Activated CD4-positive, CD25-positive, alpha-beta regulatory T cell treated with anti-CD3 and anti-CD28 coated beads, Interleukin-2, amount 50 U/mL, for 72 hours (primary cell): ENCODE results near the gene SLA2.

Experiments used
- DNase-seq: peaks from one replicate; pipeline ENCODE4 v3.0.0; 2021

Gene SLA2

DNA sequence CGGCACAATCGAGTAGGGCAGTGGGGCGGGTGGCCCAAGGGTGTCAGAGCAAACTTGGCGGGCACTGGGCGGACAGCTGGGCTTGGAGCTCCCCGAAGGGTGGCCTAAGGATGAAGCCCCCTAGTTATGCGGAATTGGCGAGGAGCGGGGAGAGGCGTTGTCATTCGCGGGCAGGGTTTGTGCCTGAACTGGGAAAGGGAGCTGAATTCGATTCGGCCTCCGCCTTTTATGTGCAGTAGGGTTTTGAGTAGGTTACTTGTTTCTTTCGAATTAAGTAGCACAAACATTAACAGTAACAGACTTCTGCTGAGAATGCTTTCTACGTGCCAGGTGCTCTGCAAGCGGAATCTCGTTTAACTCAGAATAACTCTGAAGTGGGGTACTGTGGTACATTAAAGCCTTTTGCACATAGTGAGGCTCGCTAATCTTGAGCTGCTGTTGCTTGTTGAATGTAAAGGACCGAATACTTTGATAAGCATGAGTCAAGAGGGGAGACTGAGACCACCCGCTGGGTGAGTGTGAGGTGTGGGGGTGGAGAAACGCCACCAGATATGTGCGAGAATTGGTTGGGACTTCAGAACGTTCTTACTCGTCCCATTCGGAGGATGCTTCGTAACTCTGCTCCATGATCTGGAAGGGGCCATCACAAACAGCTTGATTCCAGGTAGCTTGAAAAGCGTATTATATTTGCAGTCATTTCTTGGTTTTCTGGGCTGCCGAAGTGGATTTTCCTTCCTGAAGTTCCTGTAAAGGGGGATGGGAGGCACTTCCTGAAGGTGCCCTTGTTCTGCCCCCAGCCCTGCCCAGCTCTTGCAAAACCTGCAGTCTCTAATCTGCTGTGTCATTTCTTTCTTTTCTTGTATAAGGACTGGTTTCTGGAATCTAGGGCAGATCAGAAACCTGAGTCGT lies 39.6 kb downstream of the SLA2 start:
- no peak for DNase-seq

DNA sequence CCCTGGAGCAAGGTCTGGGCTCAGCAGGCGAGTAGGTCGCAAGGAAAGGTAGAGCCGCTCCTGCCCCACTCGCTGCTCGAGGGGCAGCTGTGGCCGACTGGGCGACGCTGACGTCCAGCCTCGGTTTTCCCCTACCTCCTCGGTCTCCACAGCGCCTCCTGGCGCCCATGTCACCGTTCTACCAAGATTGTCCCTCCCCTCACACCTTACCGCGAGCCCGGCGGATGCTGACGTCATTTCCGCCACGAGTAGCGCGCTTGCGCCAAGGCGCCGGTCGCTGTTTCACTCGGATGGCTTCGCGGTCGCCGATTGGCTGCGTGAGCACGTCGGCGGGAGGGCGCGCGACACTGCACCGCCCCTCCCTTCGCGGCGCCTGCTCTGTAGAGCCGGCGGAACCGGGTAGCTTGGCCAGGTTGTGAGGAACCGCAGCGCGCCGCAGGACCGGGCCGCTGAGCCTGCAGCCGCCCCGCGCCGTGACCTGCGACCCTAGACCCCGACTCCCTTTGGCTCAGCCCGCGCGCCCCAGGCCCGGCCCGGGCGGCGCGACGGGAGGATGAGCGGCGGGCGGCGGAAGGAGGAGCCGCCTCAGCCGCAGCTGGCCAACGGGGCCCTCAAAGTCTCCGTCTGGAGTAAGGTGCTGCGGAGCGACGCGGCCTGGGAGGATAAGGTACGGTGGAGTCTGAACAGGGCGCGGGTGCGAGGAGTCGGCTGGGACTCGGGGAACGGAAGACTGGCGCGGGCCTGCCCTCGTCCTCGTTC lies 40.4 kb downstream of the SLA2 start, which contains the start of gene RAB5IF:
Gene RAB5IF, plus strand, starts transcription at position 381 of the 759 bp plus-strand sequence. Its CDS starts 173 bp downstream, at position 554.
- peak; percentile 99 for DNase-seq

DNA sequence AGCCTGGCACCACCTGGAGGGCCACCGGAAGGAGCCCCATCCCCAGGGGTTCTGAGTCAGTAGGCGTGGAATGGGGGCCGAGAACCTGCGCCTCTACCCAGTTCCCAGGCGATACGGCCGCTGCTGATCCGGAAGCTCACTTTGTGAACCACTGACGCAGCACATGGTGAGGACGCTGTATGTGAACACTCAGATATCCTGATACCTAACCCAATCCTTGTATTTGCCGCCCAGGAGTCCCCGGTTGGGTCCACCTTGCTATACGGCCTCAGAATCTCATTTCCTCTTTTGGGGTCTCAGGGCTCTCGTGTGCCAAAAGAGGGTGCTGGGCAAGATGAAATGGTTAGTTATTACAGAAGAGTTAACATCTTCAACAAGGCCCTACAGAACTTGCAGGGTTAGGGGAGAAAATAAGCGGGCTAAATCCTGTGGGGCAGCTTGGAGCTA lies 41.0 kb downstream of the SLA2 start:
- peak; percentile 58 for DNase-seq

DNA sequence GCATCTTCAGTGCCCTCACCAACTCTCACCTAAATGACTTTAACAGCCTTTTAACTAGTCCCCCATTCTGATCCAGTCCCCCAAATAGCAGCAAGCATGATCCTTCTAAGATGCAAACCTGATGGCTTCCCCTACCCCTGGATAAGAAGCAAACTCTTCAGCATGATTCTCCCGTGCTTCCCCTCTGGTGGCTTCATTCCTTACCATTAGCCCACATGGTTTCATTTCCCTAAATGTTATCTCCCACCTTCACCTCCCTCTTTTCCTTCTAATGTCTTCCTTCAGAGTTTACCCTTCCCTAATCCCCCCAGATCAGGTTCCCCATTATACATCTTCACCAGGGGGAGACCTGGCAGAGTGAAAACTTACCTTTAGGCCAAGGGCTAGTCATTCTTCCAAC lies 44.5 kb downstream of the SLA2 start:
- DNase-seq = no peak

DNA sequence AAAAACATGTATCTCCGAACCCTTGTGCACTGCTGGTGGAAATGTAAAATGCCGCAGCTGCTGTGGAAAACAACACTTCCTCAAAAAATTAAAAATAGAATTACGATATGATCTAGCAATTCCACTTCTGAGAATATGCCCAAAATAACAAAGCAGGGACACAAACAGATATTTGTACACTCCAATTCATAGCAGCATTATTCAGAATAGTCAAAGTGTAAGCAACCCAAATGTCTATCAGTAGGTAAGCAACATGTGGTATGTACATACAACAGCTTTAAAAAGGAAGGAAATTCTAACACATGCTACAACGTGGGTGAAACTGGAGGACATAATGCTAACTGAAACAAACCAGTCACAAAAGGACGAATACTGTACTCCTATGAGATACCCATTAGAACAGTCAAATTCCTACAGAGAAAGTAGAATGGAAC lies 46.1 kb downstream of the SLA2 start:
- no peak for DNase-seq

DNA sequence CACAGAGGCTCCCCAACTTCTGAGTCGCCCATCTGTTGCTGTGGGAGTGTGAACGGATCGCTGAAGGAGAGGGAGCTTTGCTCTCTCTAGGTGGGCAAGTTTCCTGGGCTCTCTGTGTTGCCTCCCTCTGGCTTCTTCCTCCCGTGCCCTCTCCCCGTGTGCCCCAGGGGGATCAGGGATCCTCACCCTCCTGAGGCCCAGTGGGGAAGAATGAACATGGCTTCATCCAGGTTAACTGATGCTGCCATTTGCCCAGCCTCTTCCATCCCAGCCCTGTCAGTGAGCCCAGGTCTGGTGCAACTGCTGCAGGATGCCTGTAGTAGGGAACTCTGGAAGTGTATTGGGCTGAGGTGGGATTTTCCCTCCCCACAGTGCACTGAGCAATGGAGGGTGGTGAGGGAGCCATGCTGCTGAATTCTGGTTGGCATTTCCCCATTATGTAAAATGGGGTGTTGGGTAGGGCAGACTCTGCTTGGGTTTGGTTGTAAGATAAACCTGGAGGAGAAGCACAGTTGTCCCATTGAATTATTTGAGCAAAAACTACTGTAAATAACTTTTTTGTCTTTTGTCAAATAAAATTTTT lies 52.6 kb downstream of the SLA2 start:
- no peak for DNase-seq

DNA sequence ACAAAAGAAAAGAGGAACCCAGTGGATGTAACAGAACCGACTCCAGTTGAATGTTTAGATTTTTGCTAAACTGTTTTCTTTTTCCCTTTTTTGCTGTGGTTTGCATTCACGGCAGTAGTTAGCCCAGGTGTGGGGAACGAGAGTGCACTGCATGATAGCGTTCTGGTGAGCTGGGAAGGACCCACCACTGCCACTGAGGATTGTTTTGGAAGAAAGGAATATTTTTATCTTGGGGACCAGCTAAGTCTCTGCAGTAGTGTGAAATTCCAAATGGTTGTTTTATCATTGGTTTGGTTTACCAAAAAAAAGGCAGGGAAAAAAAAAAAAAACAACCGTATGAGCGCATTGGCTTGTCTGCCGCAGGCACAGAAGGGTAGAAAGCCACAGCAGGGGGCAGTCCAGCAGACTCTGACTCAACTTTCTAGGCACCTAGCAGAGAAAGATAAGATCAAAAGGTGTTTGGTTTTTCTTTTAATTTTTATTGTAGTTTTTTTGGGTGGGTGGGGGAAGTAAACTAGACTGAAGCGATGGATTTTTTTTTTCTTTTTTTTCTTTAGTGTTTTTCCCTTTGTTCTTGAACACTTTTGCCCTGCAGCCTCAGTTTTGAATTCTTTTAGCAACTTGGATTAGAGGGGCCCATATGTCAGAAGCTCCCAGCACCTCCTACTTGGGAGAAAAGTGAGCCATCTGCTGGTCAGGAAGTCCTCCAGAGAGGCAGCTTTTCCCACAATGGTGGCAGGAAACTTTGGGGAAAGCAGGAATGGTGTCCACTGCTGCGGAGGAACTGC lies 53.9 kb downstream of the SLA2 start:
- peak; percentile 56 for DNase-seq

DNA sequence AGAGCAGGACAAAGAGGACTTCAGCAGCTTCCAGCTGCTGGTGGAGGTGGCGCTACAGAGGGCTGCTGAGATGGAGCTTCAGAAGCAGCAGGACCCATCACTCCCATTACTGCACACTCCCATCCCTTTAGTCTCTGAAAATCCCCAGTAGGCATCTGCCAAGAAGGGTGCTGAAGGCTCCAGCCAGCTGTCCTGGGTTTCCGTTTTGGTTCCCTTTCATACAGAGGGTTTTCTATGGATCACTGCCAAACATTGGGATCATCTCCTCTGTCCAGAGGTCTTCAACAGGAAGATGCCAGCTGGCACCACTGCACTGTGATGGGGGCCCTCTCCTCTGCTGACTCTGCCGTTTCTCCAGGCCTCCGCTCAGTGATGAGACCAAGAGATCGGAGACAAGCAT lies 54.7 kb downstream of the SLA2 start:
- no peak for DNase-seq

DNA sequence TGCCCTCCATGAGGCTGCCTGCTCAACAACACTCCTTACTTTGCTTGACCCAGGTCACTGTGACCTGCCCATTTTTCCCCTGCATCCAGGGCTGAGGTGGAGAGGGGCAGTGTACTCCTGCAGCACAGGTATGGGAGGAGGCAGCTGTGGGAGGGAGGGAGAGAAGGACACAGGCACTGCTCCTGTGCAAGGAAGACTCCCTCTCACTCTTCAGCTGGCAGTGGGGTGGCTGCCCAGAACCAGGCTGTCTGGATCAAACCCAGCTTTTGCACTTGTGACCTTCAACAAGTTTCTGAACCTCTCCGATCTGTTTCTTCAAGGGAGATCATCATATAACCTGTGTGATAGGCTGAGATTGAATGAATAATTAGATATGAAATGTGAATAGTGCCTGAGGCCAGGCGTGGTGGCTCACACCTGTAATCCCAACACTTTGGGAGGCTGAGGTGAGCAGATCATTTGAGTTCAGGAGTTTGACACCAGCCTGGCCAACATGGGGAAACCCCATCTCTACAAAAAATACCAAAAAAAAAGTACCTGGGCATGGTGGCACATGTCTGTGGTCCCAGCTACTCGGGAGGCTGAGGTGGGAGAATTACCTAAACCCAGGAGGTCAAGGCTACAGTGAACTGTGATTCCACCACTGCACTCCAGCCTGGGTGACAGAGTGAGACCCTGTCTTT lies 58.5 kb downstream of the SLA2 start:
- no peak for DNase-seq

DNA sequence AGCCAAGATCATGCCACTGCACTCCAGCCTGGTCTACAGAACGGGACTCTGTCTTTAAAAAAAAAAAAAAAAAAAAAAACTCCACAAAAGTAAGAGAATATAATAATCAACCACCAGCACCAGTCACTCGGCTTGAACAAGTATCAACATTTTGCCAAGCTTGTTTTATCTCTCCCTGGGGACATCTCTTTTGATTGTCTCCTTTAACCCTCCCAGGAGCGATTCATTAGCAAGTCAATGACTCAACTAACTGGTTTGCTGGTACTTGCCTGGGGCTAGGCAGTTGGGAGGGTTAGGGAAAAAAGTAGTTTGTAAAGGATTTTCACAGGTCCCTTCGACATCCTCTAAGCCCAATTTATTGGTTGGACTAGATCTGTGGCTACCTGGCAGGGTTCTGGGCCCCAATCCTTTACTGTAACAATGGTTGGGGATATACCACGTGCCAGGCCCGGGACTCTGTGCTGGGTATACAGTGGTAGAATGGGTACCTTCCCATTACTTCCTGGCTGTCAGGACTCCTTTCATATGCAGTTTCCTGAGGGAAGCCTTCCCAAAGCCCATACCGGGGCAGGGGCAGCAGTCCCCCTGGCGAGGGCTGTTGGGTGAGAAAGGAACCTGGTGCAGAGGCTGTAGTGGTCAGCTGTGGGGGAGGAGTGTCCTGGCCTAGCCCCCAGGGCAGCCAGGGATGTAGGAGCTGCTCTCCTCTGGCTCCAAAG lies 60.4 kb downstream of the SLA2 start:
- DNase-seq = no peak

DNA sequence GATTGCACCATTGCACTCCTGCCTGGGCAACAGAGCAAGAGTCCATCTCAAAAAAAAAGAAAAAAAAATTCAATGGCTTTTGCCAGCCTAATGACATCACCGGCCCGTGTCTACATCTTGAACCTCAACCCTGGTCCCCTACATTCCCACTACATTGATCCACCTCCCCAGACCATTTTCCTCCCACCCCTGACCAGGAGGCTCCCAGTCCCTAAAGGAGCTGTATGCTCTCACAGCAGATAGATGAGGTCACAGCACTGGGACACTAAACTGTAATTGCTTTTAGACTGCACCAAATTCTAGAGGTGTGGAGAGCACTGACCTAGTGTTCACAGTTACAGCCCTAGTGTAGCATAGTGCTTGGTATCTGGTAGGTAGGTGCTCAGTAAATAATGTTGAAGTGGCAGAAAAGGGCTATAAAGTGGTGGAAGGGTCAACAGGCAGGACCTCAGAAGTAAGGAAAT lies 61.9 kb downstream of the SLA2 start:
- DNase-seq = no peak

DNA sequence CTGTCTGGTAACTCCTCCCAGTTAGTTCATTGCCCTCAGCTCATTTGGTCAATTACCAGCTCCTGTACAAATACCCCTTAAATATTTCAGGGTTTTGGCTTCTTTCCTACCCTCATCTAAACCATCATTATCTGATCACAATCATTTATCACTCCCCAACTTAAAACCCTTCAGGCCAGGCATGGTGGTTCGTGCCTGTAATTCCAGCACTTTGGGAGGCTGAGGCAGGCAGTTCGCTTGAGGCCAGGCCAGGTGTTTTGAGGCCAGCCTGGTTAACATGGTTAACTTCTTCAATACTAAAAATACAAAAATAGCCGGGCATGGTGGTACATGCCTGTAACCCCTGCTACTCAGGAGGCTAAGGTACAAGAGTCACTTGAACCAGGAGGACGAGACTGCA lies 63.2 kb downstream of the SLA2 start:
- DNase-seq = no peak

DNA sequence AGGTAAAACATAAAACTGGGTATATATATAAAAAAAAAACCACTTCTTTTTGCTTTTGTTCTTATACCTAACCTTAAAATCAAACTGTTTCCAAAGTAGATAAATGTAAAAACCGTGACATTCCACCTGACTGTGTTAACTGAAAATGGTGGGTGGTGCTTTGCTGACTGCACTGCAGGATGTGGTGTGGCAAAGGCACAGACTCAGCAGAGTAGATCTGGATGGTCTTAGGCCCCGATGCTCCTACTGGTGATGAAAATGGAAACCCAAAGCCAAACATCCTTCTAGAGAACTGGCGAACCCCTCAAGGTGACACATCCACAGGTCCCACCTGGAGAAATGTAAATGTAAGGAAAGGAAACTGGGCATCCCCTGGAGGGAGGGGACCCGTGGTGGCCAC lies 63.7 kb downstream of the SLA2 start:
- DNase-seq = no peak

DNA sequence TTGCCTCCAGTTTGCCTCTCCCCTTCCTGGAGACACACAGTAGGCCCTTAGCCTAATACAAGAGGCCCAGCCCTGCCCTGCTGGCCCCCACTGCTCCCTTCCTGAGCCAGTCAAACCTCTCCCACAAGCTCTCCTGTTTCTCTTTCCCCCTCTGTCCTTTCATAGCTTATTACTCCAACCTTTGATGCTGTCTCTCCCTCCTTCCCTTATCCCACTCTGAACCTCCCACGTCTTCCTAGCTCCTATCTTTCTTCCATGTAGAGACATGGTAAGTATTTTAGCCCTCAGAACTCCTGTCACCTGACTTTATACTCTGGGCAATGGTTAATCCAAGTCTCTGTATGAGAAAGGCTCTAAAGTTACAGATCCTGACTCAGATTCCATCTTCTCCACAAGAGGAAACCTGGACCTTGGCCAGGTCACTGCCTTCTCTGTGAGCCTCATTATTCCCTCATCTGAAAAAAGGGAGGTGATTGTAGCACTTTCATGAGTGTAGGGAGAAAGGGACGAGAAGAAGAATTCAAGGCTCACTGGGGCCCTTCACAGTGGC lies 65.9 kb downstream of the SLA2 start:
- no peak for DNase-seq

DNA sequence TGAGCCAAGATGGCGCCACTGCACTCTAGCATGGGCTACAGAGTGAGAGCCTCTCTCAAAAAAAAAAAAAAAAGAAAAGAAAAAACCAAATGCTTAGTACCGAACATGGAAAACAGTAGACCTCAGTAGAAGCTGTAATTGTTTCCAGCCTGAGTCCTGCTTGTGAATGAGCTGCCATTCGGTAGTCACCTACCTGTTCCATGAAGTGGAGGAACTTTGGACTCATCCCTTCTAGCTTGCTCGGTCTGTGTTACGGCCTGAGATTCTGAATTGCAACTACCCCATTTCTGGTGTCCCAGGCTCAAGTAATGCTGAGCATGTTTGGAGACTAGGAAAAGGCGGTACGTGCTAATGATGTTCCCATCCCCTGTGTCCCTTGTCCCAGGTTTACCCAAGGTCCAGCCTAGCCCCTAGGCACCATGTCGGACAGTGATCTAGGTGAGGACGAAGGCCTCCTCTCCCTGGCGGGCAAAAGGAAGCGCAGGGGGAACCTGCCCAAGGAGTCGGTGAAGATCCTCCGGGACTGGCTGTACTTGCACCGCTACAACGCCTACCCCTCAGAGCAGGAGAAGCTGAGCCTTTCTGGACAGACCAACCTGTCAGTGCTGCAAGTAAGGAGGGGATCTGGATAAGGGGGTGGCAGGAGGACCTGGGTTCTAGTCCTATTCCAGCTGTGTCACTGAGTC lies 67.5 kb downstream of the SLA2 start:
- no peak for DNase-seq

DNA sequence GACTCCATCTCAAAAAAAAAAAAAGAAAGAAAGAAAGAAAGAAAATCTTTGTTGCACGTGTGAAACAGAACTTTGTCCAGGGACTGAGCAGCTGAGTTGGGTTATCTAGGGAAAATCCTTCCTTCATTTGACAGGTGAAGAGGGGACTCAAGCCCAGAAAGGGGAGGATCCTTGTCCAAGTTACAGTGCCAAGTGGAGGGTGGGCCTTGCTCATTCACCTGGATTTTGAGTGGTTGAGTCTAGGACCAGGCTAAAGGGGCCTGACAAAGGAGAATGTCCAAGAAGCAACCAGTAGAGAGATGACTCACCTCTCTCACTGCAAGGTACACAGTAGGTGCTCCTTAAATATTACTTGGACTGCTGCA lies 69.9 kb downstream of the SLA2 start:
- no peak for DNase-seq

DNA sequence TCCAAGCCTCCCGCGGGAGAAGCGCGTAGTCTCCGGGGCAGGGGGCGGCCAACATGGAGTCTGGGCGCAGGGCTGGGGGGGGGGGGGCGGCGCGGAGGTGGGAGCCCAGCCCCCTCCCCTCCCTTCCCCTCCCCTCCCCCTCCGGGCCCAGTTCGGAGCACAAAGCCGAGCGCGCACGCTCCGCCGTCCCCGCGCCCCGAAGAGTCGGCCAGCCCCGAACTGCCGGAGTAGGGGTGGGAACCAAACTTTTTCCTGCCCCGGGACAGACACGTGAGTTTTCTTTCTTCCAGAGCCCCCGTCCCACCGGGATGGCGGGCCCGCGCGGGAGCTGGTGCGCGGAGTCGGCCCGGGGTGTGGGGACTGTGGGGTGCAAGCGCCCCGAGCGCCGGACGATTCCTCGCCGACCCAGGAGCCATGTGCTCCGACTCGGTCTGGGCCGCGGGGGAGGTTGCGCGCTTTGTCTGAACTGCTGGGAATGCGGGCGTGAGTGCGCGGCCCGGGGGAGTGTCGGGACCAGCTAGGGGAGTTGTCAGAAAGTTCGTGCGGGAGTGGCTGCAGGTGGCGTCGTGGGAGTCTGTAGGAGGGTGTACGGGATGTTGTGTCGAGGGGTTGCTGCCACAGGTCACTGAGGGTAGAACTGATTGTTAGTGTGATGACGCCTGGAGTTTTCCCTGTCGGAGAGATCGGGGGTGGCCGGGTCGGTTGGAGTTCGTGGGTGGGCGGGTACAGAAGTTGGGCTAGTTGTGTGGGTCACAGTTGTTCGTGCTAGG lies 71.4 kb downstream of the SLA2 start:
- peak; percentile 57 for DNase-seq

DNA sequence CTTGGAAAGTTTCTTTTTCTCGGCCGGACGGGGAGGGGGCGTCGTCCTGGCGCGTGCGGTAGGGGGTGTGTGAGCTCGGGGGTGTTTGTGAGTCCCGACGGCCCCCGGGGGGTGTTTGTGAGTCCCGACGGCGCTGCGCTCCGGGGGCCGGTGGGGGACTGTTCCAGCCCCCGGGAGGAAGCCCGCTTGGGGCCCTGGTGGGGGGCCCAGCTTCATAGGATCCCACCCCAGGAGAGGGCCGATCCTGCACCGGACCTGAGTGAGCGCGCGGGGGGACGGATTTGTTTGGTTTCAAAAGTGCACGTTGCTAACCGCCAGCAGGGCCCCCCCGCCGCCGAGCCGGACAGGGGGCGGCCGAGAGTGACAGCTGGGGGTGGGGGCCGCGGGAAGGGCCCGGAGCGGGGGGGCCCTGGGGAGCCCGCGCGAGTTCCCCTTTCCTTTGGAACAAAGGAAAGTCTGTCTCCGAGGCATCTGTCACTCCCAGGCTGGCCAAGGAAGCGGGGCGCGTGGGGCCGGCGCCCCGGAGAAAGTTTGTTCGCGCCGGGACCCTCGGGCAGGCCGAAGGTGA lies 72.1 kb downstream of the SLA2 start:
- no peak for DNase-seq

DNA sequence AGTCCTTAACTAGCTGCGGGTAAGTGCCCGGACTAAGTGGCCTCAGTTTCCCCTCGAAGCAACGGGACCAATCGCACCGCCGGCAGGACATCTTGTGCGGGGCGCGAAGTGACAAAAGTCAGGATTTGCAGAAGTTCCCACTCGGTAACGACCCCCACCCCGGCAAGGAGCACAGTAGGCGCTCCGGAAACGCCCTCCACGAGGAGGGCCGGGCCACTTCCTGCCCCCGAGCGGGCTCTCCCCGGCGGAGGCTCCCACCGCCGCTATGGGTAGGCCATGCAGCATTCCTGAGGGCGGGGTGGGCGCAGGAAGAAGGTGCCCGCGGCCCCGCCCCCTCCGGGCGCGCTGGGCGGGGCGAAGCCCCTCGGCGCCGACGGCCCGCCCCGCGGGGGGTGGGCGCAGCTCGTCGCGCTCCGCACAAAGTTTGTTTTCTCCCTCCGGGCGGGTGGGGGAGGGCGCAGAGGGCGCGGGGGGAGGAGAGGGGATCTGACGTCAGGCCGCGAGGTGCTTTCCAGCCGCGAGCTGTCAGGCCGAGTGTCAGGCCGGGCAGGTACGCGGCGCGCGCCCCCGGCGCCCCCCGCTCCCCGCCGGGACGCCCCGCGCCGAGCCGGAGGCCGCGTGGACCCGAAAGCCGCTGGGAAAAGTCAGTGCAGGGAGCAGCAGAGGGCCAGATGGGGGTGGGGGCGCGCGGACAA lies 72.7 kb downstream of the SLA2 start, which contains the start of gene TGIF2:
Gene TGIF2, plus strand, starts transcription at position 495 of the 695 bp plus-strand sequence. CDS start 5,178 bp downstream, outside the sequence.
- peak; percentile 76 for DNase-seq
